Endothelial cell of hepatic sinusoid (primary cell): ENCODE data around the gene RPL12.

ENCODE experiments used
- in situ Hi-C: cut with HindIII; loops from 2 replicates; pipeline ENCODE4 v1.10.0; 2017; ENCODE audit warnings: low sequenced_read_pairs

Gene RPL12

GRCh38 chr9:127450830-127451607 lies at the start of gene RPL12, which contains the start of gene LRSAM1:
TSS of gene RPL12 (minus strand) at chr9:127451406. CDS start at chr9:127451317, 89 bp downstream.
TSS of gene LRSAM1 (plus strand) at chr9:127451510. CDS start at chr9:127454528, 3,018 bp downstream.
- in situ Hi-C loops = no loop called here

GRCh38 chr9:127500862-127501261 lies 49.7 kb upstream of the RPL12 start:
- in situ Hi-C loops = no loop called here

GRCh38 chr9:127500399-127500798 lies 49.2 kb upstream of the RPL12 start:
- in situ Hi-C loops = no loop called here

- in situ Hi-C loops = no loop called here
Measured at GRCh38 chr9:127498298-127498697, 47.1 kb upstream of the RPL12 start.

GRCh38 chr9:127497656-127498290 lies 46.6 kb upstream of the RPL12 start:
- in situ Hi-C loops = no loop called here

- in situ Hi-C loops = no loop called here
Measured at GRCh38 chr9:127496974-127497373, 45.8 kb upstream of the RPL12 start.

- in situ Hi-C loops = no loop called here
Measured at GRCh38 chr9:127495884-127496555, 44.8 kb upstream of the RPL12 start.

- in situ Hi-C loops = no loop called here
Measured at GRCh38 chr9:127494304-127494702, 43.1 kb upstream of the RPL12 start.

GRCh38 chr9:127493592-127494303 lies 42.5 kb upstream of the RPL12 start:
- in situ Hi-C loops = no loop called here

GRCh38 chr9:127492616-127493015 lies 41.4 kb upstream of the RPL12 start:
- in situ Hi-C loops = no loop called here

- in situ Hi-C loops = no loop called here
Measured at GRCh38 chr9:127491516-127491915, 40.3 kb upstream of the RPL12 start.

- in situ Hi-C loops = no loop called here
Measured at GRCh38 chr9:127490535-127491230, 39.5 kb upstream of the RPL12 start.

GRCh38 chr9:127489471-127490115 lies 38.4 kb upstream of the RPL12 start:
- in situ Hi-C loops = no loop called here

- in situ Hi-C loops = no loop called here
Measured at GRCh38 chr9:127488946-127489345, 37.7 kb upstream of the RPL12 start.

- in situ Hi-C loops = no loop called here
Measured at GRCh38 chr9:127485995-127486394, 34.8 kb upstream of the RPL12 start.

GRCh38 chr9:127482662-127483061 lies 31.5 kb upstream of the RPL12 start:
- in situ Hi-C loops = no loop called here

- in situ Hi-C loops = no loop called here
Measured at GRCh38 chr9:127479507-127480081, 28.4 kb upstream of the RPL12 start.

- in situ Hi-C loops = no loop called here
Measured at GRCh38 chr9:127474592-127474991, 23.4 kb upstream of the RPL12 start.

- in situ Hi-C loops = no loop called here
Measured at GRCh38 chr9:127473932-127474331, 22.7 kb upstream of the RPL12 start.

GRCh38 chr9:127473501-127473900 lies 22.3 kb upstream of the RPL12 start:
- in situ Hi-C loops = no loop called here
